Liver (tissue), 9 donors: ENCODE measurements around the gene SERPINF2. TPM values are rescaled to one million over a fixed set of nuclear protein-coding genes. Genes with fewer than 3 reads are reported as not detected.
A peak's percentile ranks its signal among the peaks of the same experiment; 100 is the strongest.
"Not testable (repeated sequence)": the region's sequence is repeated elsewhere in the genome, so short reads cannot be mapped to it uniquely, and the experiment has no call there.

Experiments
- DNase-seq: peaks from one replicate; pipeline ENCODE4 v3.0.0-alpha.2; 2017; ENCODE audit warnings: low spot score
- H3K27ac ChIP-seq, 2 donors: one replicate each; pipeline ENCODE4 v1.7.0; 2013; ENCODE audit warnings: inconsistent platforms in 2 of 2, low read length in 2 of 2, control low read depth in 1 of 2, low read depth in 1 of 2, mild to moderate bottlenecking in 1 of 2
- H3K27me3 ChIP-seq, 4 donors: one replicate each; pipeline versions ENCODE4 v1.6.1 to v1.7.0; 2013; ENCODE audit warnings: low read length in 3 of 4, inconsistent platforms in 1 of 4, mild to moderate bottlenecking in 1 of 4, moderate library complexity in 1 of 4; ENCODE audit not compliant: control insufficient read depth in 4 of 4, insufficient read depth in 4 of 4
- H3K36me3 ChIP-seq, 4 donors: one replicate each; pipeline versions ENCODE4 v1.6.1 to v1.7.0; 2013; ENCODE audit warnings: low read length in 3 of 4, mild to moderate bottlenecking in 3 of 4, low read depth in 1 of 4, moderate library complexity in 1 of 4; ENCODE audit not compliant: control insufficient read depth in 4 of 4, insufficient read depth in 3 of 4
- H3K4me1 ChIP-seq, 4 donors: one replicate each; pipeline versions ENCODE4 v1.6.1 to v1.7.0; 2013; ENCODE audit warnings: low read length in 3 of 4, mild to moderate bottlenecking in 3 of 4, moderate library complexity in 1 of 4; ENCODE audit not compliant: control insufficient read depth in 4 of 4, insufficient read depth in 4 of 4
- H3K4me3 ChIP-seq, 3 donors: one replicate each; pipeline versions ENCODE4 v1.6.1 to v1.7.0; 2013; ENCODE audit warnings: low read length in 3 of 3, control low read depth in 1 of 3, low read depth in 1 of 3, mild to moderate bottlenecking in 1 of 3
- H3K9ac ChIP-seq, 2 donors: one replicate each; pipeline ENCODE4 v1.7.0; 2013; ENCODE audit warnings: low read length in 2 of 2, mild to moderate bottlenecking in 2 of 2, moderate library complexity in 2 of 2, control low read depth in 1 of 2, low read depth in 1 of 2
- H3K9me3 ChIP-seq, 4 donors: one replicate each; pipeline versions ENCODE4 v1.6.1 to v1.7.0; 2013; ENCODE audit warnings: low read length in 3 of 4; ENCODE audit not compliant: control insufficient read depth in 4 of 4
- EGR1 ChIP-seq, 2 donors: IDR thresholded peaks; 2 replicates each; pipeline ENCODE4 v1.6.1; 2016 to 2018; ENCODE audit warnings: antibody characterized with exemption in 2 of 2, low read depth in 2 of 2
- FOXA1 ChIP-seq: IDR thresholded peaks from 2 replicates; pipeline ENCODE4 v1.6.1; 2016; ENCODE audit warnings: antibody characterized with exemption
- FOXA2 ChIP-seq: IDR thresholded peaks from 2 replicates; pipeline ENCODE4 v1.6.1; 2016; ENCODE audit warnings: antibody characterized with exemption
- GABPA ChIP-seq, 2 donors: IDR thresholded peaks in 1 of 2; conservative IDR thresholded peaks in 1 of 2; 2 replicates each; pipeline ENCODE4 v1.6.1; 2016; ENCODE audit warnings: antibody characterized with exemption in 2 of 2, mild to moderate bottlenecking in 1 of 2, moderate library complexity in 1 of 2
- HNF4A ChIP-seq, 2 donors: conservative IDR thresholded peaks; 2 replicates each; pipeline ENCODE4 v1.6.1; 2016; ENCODE audit warnings: antibody characterized with exemption in 2 of 2, mild to moderate bottlenecking in 2 of 2
- HNF4G ChIP-seq: IDR thresholded peaks from 2 replicates; pipeline ENCODE4 v1.6.1; 2016; ENCODE audit warnings: antibody characterized with exemption
- JUND ChIP-seq, 2 donors: IDR thresholded peaks; 2 replicates each; pipeline ENCODE4 v1.6.1; 2016; ENCODE audit warnings: antibody characterized with exemption in 2 of 2
- NR2F2 ChIP-seq: IDR thresholded peaks from 2 replicates; pipeline ENCODE4 v1.6.1; 2016; ENCODE audit warnings: antibody characterized with exemption
- RAD21 ChIP-seq, 2 donors: IDR thresholded peaks; 2 replicates each; pipeline ENCODE4 v1.6.1; 2016; ENCODE audit warnings: antibody characterized with exemption in 2 of 2, mild to moderate bottlenecking in 2 of 2
- RXRA ChIP-seq, 2 donors: IDR thresholded peaks; 2 replicates each; pipeline ENCODE4 v1.6.1; 2017 to 2018; ENCODE audit warnings: antibody characterized with exemption in 2 of 2, mild to moderate bottlenecking in 1 of 2
- SP1 ChIP-seq: IDR thresholded peaks from 2 replicates; pipeline ENCODE4 v1.6.1; 2018; ENCODE audit warnings: antibody characterized with exemption, mild to moderate bottlenecking
- TAF1 ChIP-seq: conservative IDR thresholded peaks from 2 replicates; pipeline ENCODE4 v1.6.1; 2016; ENCODE audit warnings: antibody characterized with exemption, mild to moderate bottlenecking
- YY1 ChIP-seq: IDR thresholded peaks from 2 replicates; pipeline ENCODE4 v1.6.1; 2016; ENCODE audit warnings: antibody characterized with exemption, mild to moderate bottlenecking
- WGBS: extraction: QIAGEN DNeasy Blood & Tissue Kit; methylation state at CpG from one replicate; pipeline ENCODE4 v1.1.7; 2013; 5-methylcytosine and 5-hydroxymethylcytosine counted together
- polyA plus RNA-seq, 2 donors: library from polyadenylated mRNA; stranded (reverse) in 1 of 2; unstranded in 1 of 2; fragments of 200-250 nt in 1 of 2; fragments of >200 nt in 1 of 2; fragmentation: Nextera tagmentation in 1 of 2; extraction: Ambion mirVana in 1 of 2; gene quantifications; one replicate each; pipeline versions ENCODE4 v1.2.1 to v1.2.3, GENCODE V29; 2013 to 2015
- total RNA-seq, 2 donors: library from RNA; depleted of rRNA; stranded (reverse); fragments of >200 nt; gene quantifications; one replicate each; pipeline ENCODE4 v1.2.3, GENCODE V29; 2014
- TF ChIP-seq, protein P1 (sequence below): IDR thresholded peaks from 2 replicates; pipeline ENCODE4 v1.6.1; 2016; ENCODE audit warnings: antibody characterized with exemption
- TF ChIP-seq, protein P2 (sequence below): IDR thresholded peaks from 2 replicates; pipeline ENCODE4 v1.6.1; 2016; ENCODE audit warnings: antibody characterized with exemption
- TF ChIP-seq, protein P3 (sequence below): fragments of 150-350 bp; IDR thresholded peaks from 2 replicates; pipeline ENCODE4 v1.5.1; 2017; ENCODE audit warnings: improper control_type of control experiment, low read depth, low read length; ENCODE audit not compliant: missing input control
- TF ChIP-seq, protein P4 (sequence below): IDR thresholded peaks from 2 replicates; pipeline ENCODE4 v1.6.1; 2016; ENCODE audit warnings: antibody characterized with exemption
- TF ChIP-seq, protein P5 (sequence below): IDR thresholded peaks from 2 replicates; pipeline ENCODE4 v1.6.1; 2016; ENCODE audit warnings: antibody characterized with exemption, mild to moderate bottlenecking
- donor health status: healthy.
- donor health status: healthy.
- donor health status: healthy.
- donor health status: healthy.
- donor health status: healthy.

The SERPINF2 gene
- total and polyA plus RNA-seq, 4 donors: 477 to 1,248 (median 675) TPM

DNA sequence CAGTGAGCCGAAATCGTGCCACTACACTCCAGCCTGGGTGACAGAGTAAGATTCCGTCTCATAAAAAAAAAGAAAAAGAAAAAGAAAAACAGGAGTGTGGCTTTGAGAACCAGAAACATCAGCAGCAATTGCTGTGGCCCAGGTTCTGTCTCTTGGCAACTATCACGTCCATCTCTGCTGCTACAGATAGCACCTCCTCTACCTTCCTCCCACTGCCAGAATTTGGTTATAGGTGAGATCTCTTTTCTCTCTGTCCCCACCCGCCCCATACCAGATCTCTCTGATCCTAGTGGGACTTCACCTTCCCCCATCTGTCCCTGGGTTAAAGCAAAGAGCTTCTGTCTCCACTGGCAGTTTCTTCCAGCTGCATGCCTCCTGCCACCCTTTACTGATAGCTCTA lies 35.6 kb upstream of the SERPINF2 start:
- no peaks in the 10 kb centered on the region for H3K9me3 ChIP-seq
- no peak overlapping the region for H3K9ac ChIP-seq
- H3K27ac ChIP-seq: no peak overlapping the region
- WGBS: 91% methylated on average over 5 of the region's 5 CpGs
- peaks cover 4 to 6% (median 5%) of the 10 kb centered on the region in 4 donors for H3K36me3 ChIP-seq
- no peak overlapping the region for H3K4me3 ChIP-seq
- H3K4me1 ChIP-seq: peaks cover 0 to 23% (median 5%) of the 10 kb centered on the region in 4 donors
- no peak for TF ChIP-seq GABPA (IDR thresholded peaks at IDR 0.05 in 1 of 2, conservative IDR thresholded peaks at IDR 0.05 in 1 of 2)
- TF ChIP-seq EGR1 (IDR thresholded peaks at IDR 0.05; ENCODE audit: low read depth in 2 of 2): no peak
- DNase-seq: no peak
- H3K27me3 ChIP-seq: no peaks in the 10 kb centered on the region

DNA sequence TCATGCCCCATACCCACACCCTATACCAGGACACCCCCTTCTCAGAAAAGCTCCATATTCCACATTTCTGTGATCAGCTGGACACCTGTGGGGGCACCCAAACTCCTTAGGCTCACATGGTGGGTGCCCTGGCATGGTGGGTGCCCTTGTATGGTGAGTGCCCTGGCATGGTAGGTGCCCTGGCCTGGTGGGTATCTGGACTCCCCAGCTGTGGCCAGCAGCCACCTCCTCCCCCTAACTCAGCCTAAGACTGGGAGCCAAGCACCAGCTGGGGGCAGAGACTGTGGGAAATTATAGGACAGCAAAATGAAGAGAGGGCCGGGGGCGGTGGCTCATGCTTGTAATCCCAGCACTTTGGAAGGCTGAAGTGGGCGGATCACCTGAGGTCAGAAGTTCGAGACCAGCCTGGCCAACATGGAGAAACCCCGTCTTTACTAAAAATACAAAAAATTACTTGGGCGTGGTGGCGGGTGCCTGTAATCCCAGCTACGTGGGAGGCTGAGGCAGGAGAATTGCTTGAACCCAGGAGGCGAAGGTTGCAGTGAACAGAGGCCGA lies 33.8 kb upstream of the SERPINF2 start:
- DNase-seq, H3K4me3 ChIP-seq, H3K27ac ChIP-seq, H3K9ac ChIP-seq, H3K9me3 ChIP-seq, H3K27me3 ChIP-seq: not testable (repeated sequence)
- WGBS: 91% methylated on average over 10 of the region's 10 CpGs
- Histone ChIP-seq H3K4me1 (peaks cover 6 to 41% (median 11%) of the 10 kb centered on the region in 4 donors), H3K36me3 (peaks cover 13 to 23% (median 15%) of the 10 kb centered on the region in 4 donors)

DNA sequence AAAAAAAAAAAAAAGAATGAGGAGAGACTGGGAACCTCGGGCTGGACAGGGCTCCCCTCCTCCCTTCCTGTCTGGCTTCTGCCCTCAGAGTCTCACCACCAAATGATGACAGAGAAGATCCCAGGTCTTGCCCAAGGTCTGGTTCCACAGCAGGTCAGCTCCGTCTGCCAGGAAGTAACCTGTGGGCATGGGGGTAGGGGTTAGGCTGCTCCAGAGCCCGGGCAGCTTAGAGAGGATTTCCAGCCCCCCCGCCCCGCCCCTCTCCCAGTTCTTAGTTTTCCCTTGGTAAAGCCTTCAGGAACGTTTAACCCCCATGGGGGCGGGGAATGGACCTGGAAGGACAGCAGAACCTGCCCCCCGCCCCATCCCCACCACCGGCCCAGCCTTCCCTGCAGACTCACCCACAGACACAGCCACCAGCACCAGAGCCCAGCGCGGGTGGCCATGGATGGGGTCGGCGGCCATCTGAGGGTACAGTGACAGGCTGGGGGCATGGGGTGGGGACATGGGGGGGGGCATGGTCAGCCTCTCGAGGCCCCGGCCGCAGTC lies 33.2 kb upstream of the SERPINF2 start:
- no peak overlapping the region for H3K27ac ChIP-seq
- H3K27me3 ChIP-seq: no peaks in the 10 kb centered on the region
- H3K36me3 ChIP-seq: peaks cover 13 to 24% (median 16%) of the 10 kb centered on the region in 4 donors
- WGBS: 20% methylated on average over 16 of the region's 16 CpGs
- no peaks in the 10 kb centered on the region for H3K9me3 ChIP-seq
- H3K4me3 ChIP-seq: peak overlapping the region in 1 of 3 donors; percentile 81
- H3K9ac ChIP-seq: no peak overlapping the region
- TF ChIP-seq RAD21 (IDR thresholded peaks at IDR 0.05) (peak in 1 of 2 donors; percentile 12), FOXA2 (no peak), HNF4G (no peak), SP1 (peak; percentile 25), EGR1 (IDR thresholded peaks at IDR 0.05; ENCODE audit: low read depth in 2 of 2) (no peak), JUND (IDR thresholded peaks at IDR 0.05) (no peak), GABPA (IDR thresholded peaks at IDR 0.05 in 1 of 2, conservative IDR thresholded peaks at IDR 0.05 in 1 of 2) (no peak), TAF1 (no peak), RXRA (IDR thresholded peaks at IDR 0.05) (peak; percentile 62 to 70), NR2F2 (no peak), FOXA1 (no peak), HNF4A (conservative IDR thresholded peaks at IDR 0.05) (peak; percentile 47 to 51), YY1 (no peak)
- TF ChIP-seq, protein P1, sequence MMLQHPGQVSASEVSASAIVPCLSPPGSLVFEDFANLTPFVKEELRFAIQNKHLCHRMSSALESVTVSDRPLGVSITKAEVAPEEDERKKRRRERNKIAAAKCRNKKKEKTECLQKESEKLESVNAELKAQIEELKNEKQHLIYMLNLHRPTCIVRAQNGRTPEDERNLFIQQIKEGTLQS: no peak
- TF ChIP-seq, protein P2, sequence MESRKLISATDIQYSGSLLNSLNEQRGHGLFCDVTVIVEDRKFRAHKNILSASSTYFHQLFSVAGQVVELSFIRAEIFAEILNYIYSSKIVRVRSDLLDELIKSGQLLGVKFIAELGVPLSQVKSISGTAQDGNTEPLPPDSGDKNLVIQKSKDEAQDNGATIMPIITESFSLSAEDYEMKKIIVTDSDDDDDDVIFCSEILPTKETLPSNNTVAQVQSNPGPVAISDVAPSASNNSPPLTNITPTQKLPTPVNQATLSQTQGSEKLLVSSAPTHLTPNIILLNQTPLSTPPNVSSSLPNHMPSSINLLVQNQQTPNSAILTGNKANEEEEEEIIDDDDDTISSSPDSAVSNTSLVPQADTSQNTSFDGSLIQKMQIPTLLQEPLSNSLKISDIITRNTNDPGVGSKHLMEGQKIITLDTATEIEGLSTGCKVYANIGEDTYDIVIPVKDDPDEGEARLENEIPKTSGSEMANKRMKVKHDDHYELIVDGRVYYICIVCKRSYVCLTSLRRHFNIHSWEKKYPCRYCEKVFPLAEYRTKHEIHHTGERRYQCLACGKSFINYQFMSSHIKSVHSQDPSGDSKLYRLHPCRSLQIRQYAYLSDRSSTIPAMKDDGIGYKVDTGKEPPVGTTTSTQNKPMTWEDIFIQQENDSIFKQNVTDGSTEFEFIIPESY: no peak
- TF ChIP-seq, protein P3, sequence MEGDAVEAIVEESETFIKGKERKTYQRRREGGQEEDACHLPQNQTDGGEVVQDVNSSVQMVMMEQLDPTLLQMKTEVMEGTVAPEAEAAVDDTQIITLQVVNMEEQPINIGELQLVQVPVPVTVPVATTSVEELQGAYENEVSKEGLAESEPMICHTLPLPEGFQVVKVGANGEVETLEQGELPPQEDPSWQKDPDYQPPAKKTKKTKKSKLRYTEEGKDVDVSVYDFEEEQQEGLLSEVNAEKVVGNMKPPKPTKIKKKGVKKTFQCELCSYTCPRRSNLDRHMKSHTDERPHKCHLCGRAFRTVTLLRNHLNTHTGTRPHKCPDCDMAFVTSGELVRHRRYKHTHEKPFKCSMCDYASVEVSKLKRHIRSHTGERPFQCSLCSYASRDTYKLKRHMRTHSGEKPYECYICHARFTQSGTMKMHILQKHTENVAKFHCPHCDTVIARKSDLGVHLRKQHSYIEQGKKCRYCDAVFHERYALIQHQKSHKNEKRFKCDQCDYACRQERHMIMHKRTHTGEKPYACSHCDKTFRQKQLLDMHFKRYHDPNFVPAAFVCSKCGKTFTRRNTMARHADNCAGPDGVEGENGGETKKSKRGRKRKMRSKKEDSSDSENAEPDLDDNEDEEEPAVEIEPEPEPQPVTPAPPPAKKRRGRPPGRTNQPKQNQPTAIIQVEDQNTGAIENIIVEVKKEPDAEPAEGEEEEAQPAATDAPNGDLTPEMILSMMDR: no peak
- TF ChIP-seq, protein P4, sequence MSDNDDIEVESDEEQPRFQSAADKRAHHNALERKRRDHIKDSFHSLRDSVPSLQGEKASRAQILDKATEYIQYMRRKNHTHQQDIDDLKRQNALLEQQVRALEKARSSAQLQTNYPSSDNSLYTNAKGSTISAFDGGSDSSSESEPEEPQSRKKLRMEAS: no peak
- TF ChIP-seq, protein P5, sequence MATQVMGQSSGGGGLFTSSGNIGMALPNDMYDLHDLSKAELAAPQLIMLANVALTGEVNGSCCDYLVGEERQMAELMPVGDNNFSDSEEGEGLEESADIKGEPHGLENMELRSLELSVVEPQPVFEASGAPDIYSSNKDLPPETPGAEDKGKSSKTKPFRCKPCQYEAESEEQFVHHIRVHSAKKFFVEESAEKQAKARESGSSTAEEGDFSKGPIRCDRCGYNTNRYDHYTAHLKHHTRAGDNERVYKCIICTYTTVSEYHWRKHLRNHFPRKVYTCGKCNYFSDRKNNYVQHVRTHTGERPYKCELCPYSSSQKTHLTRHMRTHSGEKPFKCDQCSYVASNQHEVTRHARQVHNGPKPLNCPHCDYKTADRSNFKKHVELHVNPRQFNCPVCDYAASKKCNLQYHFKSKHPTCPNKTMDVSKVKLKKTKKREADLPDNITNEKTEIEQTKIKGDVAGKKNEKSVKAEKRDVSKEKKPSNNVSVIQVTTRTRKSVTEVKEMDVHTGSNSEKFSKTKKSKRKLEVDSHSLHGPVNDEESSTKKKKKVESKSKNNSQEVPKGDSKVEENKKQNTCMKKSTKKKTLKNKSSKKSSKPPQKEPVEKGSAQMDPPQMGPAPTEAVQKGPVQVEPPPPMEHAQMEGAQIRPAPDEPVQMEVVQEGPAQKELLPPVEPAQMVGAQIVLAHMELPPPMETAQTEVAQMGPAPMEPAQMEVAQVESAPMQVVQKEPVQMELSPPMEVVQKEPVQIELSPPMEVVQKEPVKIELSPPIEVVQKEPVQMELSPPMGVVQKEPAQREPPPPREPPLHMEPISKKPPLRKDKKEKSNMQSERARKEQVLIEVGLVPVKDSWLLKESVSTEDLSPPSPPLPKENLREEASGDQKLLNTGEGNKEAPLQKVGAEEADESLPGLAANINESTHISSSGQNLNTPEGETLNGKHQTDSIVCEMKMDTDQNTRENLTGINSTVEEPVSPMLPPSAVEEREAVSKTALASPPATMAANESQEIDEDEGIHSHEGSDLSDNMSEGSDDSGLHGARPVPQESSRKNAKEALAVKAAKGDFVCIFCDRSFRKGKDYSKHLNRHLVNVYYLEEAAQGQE: peak; percentile 16
- no peak for DNase-seq
- peaks cover 6 to 47% (median 15%) of the 10 kb centered on the region in 4 donors for H3K4me1 ChIP-seq
